Measurements from ENCODE around the gene ANKRD28. TPM values are rescaled to one million over a fixed set of nuclear protein-coding genes. Genes with fewer than 3 reads are reported as not detected.

Gene ANKRD28
- total and polyA plus RNA-seq, 2 experiments from 2014 or later = 15.2 to 61.3 TPM

DNA sequence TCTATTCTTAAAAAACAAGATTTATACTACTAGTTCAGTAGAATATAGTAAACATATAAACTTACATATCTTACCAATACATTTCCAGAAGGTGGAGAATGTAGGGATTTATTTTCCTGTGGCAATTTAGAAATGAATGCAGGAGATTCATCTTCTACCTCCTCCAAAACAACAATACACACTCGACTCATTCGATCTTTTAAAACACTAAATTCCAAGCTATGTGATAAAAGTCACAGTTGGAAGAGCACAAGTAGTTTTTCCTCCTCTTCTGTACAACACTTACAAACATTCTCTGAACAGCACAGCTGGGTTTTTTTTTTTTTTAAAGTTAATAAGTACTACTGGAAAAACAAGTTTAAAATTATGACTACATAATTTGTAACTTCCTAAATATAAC is 1.4 kb downstream of the ANKRD28 start:
- H3K27me3 Mint-ChIP-seq (ENCODE audit: insufficient read depth, low read depth, poor library complexity) = peaks cover 2% of the 10 kb centered on the region
- H3K4me2 ChIP-seq = 0 out of 2 replicates have a peak overlapping the region, but pooled peaks have one; percentile 39
- 0 out of 2 replicates have a peak overlapping the region, but pooled peaks have one; percentile 73 for H3K27ac ChIP-seq (ENCODE audit: low read depth)
- ATAC-seq = no peak
- no peaks in the 10 kb centered on the region for H3K9me2 ChIP-seq (ENCODE audit: insufficient read depth)
- peaks cover 59% of the 10 kb centered on the region for H3K79me2 ChIP-seq (replicated peaks; ENCODE audit: insufficient read depth)
- H3K9me3 Mint-ChIP-seq = no peaks in the 10 kb centered on the region
- H3K4me3 Mint-ChIP-seq = no peak overlapping the region
- H3K27me3 ChIP-seq (ENCODE audit: insufficient read depth) = no peaks in the 10 kb centered on the region
- no peak overlapping the region for H2AFZ ChIP-seq
- no peak for DNase-seq (ENCODE audit: low spot score)
- peak overlapping the region; percentile 91 for H3K27ac Mint-ChIP-seq
- H3K36me3 ChIP-seq (ENCODE audit: insufficient read depth) = no peaks in the 10 kb centered on the region
- no peak overlapping the region for H3K4me3 ChIP-seq
- H3K4me1 ChIP-seq (ENCODE audit: insufficient read depth) = peaks cover 37% of the 10 kb centered on the region
- no peaks in the 10 kb centered on the region for H3F3A ChIP-seq (replicated peaks; ENCODE audit: low read depth)
- peaks cover 4% of the 10 kb centered on the region; the same call in 2 of the 3 replicates for H3K36me3 Mint-ChIP-seq (ENCODE audit: low read depth)
- no peaks in the 10 kb centered on the region for H4K20me1 ChIP-seq (replicated peaks; ENCODE audit: insufficient read depth)
- peaks cover 37% of the 10 kb centered on the region for H3K4me1 Mint-ChIP-seq
- TF ChIP-seq STAT1 (IDR thresholded peaks at IDR 0.05; ENCODE audit: unreplicated experiment) (no peak), JUNB (IDR thresholded peaks at IDR 0.05; ENCODE audit: unreplicated experiment) (no peak), EZH2 (IDR thresholded peaks at IDR 0.05; ENCODE audit: low read depth, unreplicated experiment) (no peak), NANOG (IDR thresholded peaks at IDR 0.05; ENCODE audit: borderline replicate concordance) (no peak), ZNF114 (CRISPR knock-in tag; IDR thresholded peaks at IDR 0.05) (no peak), POLR2AphosphoS5 (IDR thresholded peaks at IDR 0.05; ENCODE audit: low read depth) (no peak), ZNF331 (CRISPR knock-in tag; IDR thresholded peaks at IDR 0.05; ENCODE audit: low read depth) (no peak)
- TF ChIP-seq, protein P1, sequence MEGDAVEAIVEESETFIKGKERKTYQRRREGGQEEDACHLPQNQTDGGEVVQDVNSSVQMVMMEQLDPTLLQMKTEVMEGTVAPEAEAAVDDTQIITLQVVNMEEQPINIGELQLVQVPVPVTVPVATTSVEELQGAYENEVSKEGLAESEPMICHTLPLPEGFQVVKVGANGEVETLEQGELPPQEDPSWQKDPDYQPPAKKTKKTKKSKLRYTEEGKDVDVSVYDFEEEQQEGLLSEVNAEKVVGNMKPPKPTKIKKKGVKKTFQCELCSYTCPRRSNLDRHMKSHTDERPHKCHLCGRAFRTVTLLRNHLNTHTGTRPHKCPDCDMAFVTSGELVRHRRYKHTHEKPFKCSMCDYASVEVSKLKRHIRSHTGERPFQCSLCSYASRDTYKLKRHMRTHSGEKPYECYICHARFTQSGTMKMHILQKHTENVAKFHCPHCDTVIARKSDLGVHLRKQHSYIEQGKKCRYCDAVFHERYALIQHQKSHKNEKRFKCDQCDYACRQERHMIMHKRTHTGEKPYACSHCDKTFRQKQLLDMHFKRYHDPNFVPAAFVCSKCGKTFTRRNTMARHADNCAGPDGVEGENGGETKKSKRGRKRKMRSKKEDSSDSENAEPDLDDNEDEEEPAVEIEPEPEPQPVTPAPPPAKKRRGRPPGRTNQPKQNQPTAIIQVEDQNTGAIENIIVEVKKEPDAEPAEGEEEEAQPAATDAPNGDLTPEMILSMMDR (conservative IDR thresholded peaks at IDR 0.05; ENCODE audit: low read depth in 2 of 2) = no peak

GRCh38 chr3:15795651-15796308 is 2.0 kb downstream of the ANKRD28 start:
- Histone ChIP-seq H3K9me2 (ENCODE audit: insufficient read depth) (no peaks in the 10 kb centered on the region), H3K36me3 (ENCODE audit: insufficient read depth) (no peaks in the 10 kb centered on the region), H3K27ac (ENCODE audit: low read depth) (no peak overlapping the region), H2AFZ (no peak overlapping the region), H3K4me3 (no peak overlapping the region), H3K4me1 (ENCODE audit: insufficient read depth) (peaks cover 36% of the 10 kb centered on the region), H3F3A (replicated peaks; ENCODE audit: low read depth) (no peaks in the 10 kb centered on the region), H3K79me2 (replicated peaks; ENCODE audit: insufficient read depth) (peaks cover 59% of the 10 kb centered on the region), H4K20me1 (replicated peaks; ENCODE audit: insufficient read depth) (no peaks in the 10 kb centered on the region), H3K4me2 (no peak overlapping the region), H3K27me3 (ENCODE audit: insufficient read depth) (no peaks in the 10 kb centered on the region)
- DNase-seq (ENCODE audit: low spot score) (no peak), ATAC-seq (no peak)
- Mint-ChIP-seq H3K4me1 (peaks cover 37% of the 10 kb centered on the region), H3K9me3 (no peaks in the 10 kb centered on the region), H3K36me3 (ENCODE audit: low read depth) (peaks cover 4% of the 10 kb centered on the region; the same call in 2 of the 3 replicates), H3K27ac (peak overlapping the region; percentile 13), H3K4me3 (no peak overlapping the region), H3K27me3 (ENCODE audit: insufficient read depth, low read depth, poor library complexity) (peaks cover 2% of the 10 kb centered on the region)
- TF ChIP-seq, protein P2, sequence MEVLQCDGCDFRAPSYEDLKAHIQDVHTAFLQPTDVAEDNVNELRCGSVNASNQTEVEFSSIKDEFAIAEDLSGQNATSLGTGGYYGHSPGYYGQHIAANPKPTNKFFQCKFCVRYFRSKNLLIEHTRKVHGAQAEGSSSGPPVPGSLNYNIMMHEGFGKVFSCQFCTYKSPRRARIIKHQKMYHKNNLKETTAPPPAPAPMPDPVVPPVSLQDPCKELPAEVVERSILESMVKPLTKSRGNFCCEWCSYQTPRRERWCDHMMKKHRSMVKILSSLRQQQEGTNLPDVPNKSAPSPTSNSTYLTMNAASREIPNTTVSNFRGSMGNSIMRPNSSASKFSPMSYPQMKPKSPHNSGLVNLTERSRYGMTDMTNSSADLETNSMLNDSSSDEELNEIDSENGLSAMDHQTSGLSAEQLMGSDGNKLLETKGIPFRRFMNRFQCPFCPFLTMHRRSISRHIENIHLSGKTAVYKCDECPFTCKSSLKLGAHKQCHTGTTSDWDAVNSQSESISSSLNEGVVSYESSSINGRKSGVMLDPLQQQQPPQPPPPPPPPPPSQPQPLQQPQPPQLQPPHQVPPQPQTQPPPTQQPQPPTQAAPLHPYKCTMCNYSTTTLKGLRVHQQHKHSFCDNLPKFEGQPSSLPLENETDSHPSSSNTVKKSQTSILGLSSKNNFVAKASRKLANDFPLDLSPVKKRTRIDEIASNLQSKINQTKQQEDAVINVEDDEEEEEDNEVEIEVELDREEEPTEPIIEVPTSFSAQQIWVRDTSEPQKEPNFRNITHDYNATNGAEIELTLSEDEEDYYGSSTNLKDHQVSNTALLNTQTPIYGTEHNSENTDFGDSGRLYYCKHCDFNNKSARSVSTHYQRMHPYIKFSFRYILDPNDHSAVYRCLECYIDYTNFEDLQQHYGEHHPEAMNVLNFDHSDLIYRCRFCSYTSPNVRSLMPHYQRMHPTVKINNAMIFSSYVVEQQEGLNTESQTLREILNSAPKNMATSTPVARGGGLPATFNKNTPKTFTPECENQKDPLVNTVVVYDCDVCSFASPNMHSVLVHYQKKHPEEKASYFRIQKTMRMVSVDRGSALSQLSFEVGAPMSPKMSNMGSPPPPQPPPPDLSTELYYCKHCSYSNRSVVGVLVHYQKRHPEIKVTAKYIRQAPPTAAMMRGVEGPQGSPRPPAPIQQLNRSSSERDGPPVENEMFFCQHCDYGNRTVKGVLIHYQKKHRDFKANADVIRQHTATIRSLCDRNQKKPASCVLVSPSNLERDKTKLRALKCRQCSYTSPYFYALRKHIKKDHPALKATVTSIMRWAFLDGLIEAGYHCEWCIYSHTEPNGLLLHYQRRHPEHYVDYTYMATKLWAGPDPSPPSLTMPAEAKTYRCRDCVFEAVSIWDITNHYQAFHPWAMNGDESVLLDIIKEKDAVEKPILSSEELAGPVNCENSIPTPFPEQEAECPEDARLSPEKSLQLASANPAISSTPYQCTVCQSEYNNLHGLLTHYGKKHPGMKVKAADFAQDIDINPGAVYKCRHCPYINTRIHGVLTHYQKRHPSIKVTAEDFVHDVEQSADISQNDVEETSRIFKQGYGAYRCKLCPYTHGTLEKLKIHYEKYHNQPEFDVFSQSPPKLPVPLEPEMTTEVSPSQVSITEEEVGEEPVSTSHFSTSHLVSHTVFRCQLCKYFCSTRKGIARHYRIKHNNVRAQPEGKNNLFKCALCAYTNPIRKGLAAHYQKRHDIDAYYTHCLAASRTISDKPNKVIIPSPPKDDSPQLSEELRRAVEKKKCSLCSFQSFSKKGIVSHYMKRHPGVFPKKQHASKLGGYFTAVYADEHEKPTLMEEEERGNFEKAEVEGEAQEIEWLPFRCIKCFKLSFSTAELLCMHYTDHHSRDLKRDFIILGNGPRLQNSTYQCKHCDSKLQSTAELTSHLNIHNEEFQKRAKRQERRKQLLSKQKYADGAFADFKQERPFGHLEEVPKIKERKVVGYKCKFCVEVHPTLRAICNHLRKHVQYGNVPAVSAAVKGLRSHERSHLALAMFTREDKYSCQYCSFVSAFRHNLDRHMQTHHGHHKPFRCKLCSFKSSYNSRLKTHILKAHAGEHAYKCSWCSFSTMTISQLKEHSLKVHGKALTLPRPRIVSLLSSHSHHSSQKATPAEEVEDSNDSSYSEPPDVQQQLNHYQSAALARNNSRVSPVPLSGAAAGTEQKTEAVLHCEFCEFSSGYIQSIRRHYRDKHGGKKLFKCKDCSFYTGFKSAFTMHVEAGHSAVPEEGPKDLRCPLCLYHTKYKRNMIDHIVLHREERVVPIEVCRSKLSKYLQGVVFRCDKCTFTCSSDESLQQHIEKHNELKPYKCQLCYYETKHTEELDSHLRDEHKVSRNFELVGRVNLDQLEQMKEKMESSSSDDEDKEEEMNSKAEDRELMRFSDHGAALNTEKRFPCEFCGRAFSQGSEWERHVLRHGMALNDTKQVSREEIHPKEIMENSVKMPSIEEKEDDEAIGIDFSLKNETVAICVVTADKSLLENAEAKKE (CRISPR knock-in tag; IDR thresholded peaks at IDR 0.05) = no peak
- TF ChIP-seq STAT1 (IDR thresholded peaks at IDR 0.05; ENCODE audit: unreplicated experiment) = no peak
- TF ChIP-seq EZH2phosphoT487 (IDR thresholded peaks at IDR 0.05; ENCODE audit: unreplicated experiment) = no peak
- TF ChIP-seq ZNF114 (CRISPR knock-in tag; IDR thresholded peaks at IDR 0.05) = no peak
- TF ChIP-seq EZH2 (IDR thresholded peaks at IDR 0.05; ENCODE audit: low read depth, unreplicated experiment) = no peak
